GM12878 (cell line): Measurements from ENCODE around the gene APOBEC3C. TPM values are rescaled to one million over a fixed set of nuclear protein-coding genes. Genes with fewer than 3 reads are reported as not detected.

Experiments used
- ATAC-seq: fragments of 200-7000 bp; cut with Tn5 transposase; 3 replicates; pipeline ENCODE4 v1.9.1; 2020; ENCODE audit warnings: mild to moderate bottlenecking, moderate library complexity
- BruUV-seq: library from RNA; stranded (reverse); fragments of 400-500 nt; replicated peaks from 2 replicates; lab custom pipeline; 2021; lab: Mats Ljungman, UMichigan
- CTCF ChIA-PET: fragments of 300-600 bp; sonication (Branson Sonifier 250); formaldehyde crosslinking; extraction: SDS; loops from one replicate; lab custom pipeline; 2021; ENCODE audit warnings: inconsistent platforms; lab: Yijun Ruan, JAX
- POLR2A ChIA-PET: fragments of 350-600 bp; formaldehyde crosslinking; extraction: SDS; loops from one replicate; lab custom pipeline; 2021; ENCODE audit warnings: inconsistent platforms; lab: Charles Lee
- RAD21 ChIA-PET: fragments of 300-600 bp; sonication (Branson Sonifier 250); formaldehyde crosslinking; loops from one replicate; lab custom pipeline; 2023; ENCODE audit warnings: antibody characterized with exemption; ENCODE audit not compliant: unreplicated experiment; lab: Charles Lee
- SMC1A ChIA-PET: fragments of 300-600 bp; sonication (Branson Sonifier 250); formaldehyde crosslinking; loops from one replicate; lab custom pipeline; 2023; ENCODE audit not compliant: unreplicated experiment, uncharacterized antibody; lab: Charles Lee
- DNase-seq: peaks from one replicate; pipeline ENCODE4 v3.0.0-alpha.2; 2011; ENCODE audit warnings: low read depth, low spot score
- FAIRE-seq: peaks from 3 replicates; lab custom pipeline; 2011; peaks lifted over from hg19 to GRCh38; lab: Jason Lieb, UNC
- H2AFZ ChIP-seq: 2 replicates; pipeline ENCODE4 v1.6.0; 2011; ENCODE audit warnings: low read depth, low read length, control low read depth; ENCODE audit not compliant: control insufficient read depth
- H3K27ac ChIP-seq: 2 replicates; pipeline ENCODE4 v1.5.1; 2011; ENCODE audit warnings: control low read depth; ENCODE audit not compliant: control insufficient read depth, insufficient read depth
- H3K27me3 ChIP-seq, 2 experiments: replicated peaks in 1 of 2; 2 replicates each; pipeline versions ENCODE4 v1.6.0 to v1.6.1; 2011; ENCODE audit warnings: low read length in 1 of 2; ENCODE audit not compliant: control insufficient read depth in 2 of 2, insufficient read depth in 2 of 2
- H3K36me3 ChIP-seq, 2 experiments: 2 replicates each; pipeline ENCODE4 v1.5.1; 2011; ENCODE audit warnings: low read length in 1 of 2; ENCODE audit not compliant: control insufficient read depth in 2 of 2, insufficient read depth in 2 of 2
- H3K4me1 ChIP-seq: 2 replicates; pipeline ENCODE4 v1.6.1; 2011; ENCODE audit warnings: mild to moderate bottlenecking, low read length, moderate library complexity, mixed read lengths; ENCODE audit not compliant: control insufficient read depth, insufficient read depth
- H3K4me2 ChIP-seq: 2 replicates; pipeline ENCODE4 v1.6.0; 2011; ENCODE audit warnings: control low read depth; ENCODE audit not compliant: control insufficient read depth, insufficient read depth
- H3K4me3 ChIP-seq: fragments of 200-600 bp; sonication (generic); 2 replicates; pipeline ENCODE4 v1.5.1; 2016
- H3K79me2 ChIP-seq: 2 replicates; pipeline ENCODE4 v1.6.0; 2011; ENCODE audit warnings: low read length; ENCODE audit not compliant: control insufficient read depth, insufficient read depth
- H3K9ac ChIP-seq: 2 replicates; pipeline ENCODE4 v1.8.0; 2011; ENCODE audit warnings: low read length, control low read depth, mixed read lengths; ENCODE audit not compliant: control insufficient read depth, insufficient read depth
- H3K9me3 ChIP-seq: replicated peaks from 3 replicates; pipeline ENCODE4 v1.5.1; 2011; ENCODE audit warnings: mild to moderate bottlenecking, low read length; ENCODE audit not compliant: control insufficient read depth, insufficient read depth
- H4K20me1 ChIP-seq: 2 replicates; pipeline ENCODE4 v1.6.0; 2011; ENCODE audit not compliant: control insufficient read depth, insufficient read depth
- CTCF ChIP-seq, 3 experiments: IDR thresholded peaks in 2 of 3; conservative IDR thresholded peaks in 1 of 3; 2 replicates each; pipeline ENCODE4 v1.5.1; 2011; ENCODE audit warnings: low read depth in 3 of 3, low read length in 3 of 3, mild to moderate bottlenecking in 3 of 3, control low read depth in 2 of 3, moderate library complexity in 2 of 3, inconsistent platforms in 1 of 3, mixed read lengths in 1 of 3; ENCODE audit not compliant: control insufficient read depth in 2 of 3, insufficient read depth in 1 of 3; ENCODE audit errors: extremely low read depth in 1 of 3
- ETV6 ChIP-seq, 2 experiments: fragments of 450-650 bp in 1 of 2; IDR thresholded peaks in 1 of 2; conservative IDR thresholded peaks in 1 of 2; 2 replicates each; pipeline ENCODE4 v1.6.1; 2014; ENCODE audit warnings: antibody characterized with exemption in 1 of 2, borderline replicate concordance in 1 of 2, low read depth in 1 of 2, mild to moderate bottlenecking in 1 of 2, moderate library complexity in 1 of 2
- HDAC6 ChIP-seq: fragments of 200-600 bp; sonication (generic); IDR thresholded peaks from one replicate; pipeline ENCODE4 v1.8.0; 2017; ENCODE audit warnings: antibody characterized with exemption; ENCODE audit not compliant: unreplicated experiment
- MTA3 ChIP-seq: IDR thresholded peaks from 2 replicates; pipeline ENCODE4 v1.6.1; 2012; ENCODE audit warnings: low read length, inconsistent platforms, borderline replicate concordance
- POLR2A ChIP-seq: IDR thresholded peaks from 2 replicates; pipeline ENCODE4 v1.6.1; 2011; ENCODE audit warnings: low read depth, mild to moderate bottlenecking, low read length
- RB1 ChIP-seq: fragments of 450-650 bp; formaldehyde crosslinking; IDR thresholded peaks from 2 replicates; pipeline ENCODE4 v1.6.1; 2017; ENCODE audit warnings: mild to moderate bottlenecking, borderline replicate concordance
- STAT3 ChIP-seq: IDR thresholded peaks from 2 replicates; pipeline ENCODE4 v1.6.1; 2011; ENCODE audit warnings: low read depth, low read length, improper control_type of control experiment
- WGBS: methylation state at CpG from one replicate; pipeline ENCODE4 v1.1.6; 2016; ENCODE audit warnings: low lambda C conversion rate; ENCODE audit not compliant: insufficient replicate concordance, insufficient coverage; ENCODE audit errors: missing lambda C conversion rate; 5-methylcytosine and 5-hydroxymethylcytosine counted together
- in situ Hi-C: fragments of 300-500 bp; cut with MboI; formaldehyde crosslinking; loops from 9 replicates; pipeline ENCODE4 v1.14.3; 2018; ENCODE audit warnings: mixed read lengths
- intact Hi-C: fragments of 100-400 bp; cut with micrococcal nuclease; formaldehyde crosslinking; loops from one replicate; pipeline ENCODE4 v1.14.2; 2022; ENCODE audit not compliant: unreplicated experiment
- polyA plus RNA-seq, 11 experiments: library from polyadenylated mRNA; depleted of rRNA in 4 of 11; unstranded in 6 of 11; stranded (reverse) in 5 of 11; fragments of >200 nt; fragmentation: Nextera tagmentation in 4 of 11; fragmentation: Illumina TruSeq in 1 of 11; extraction: Ambion mirVana in 4 of 11; extraction: Trizol in 1 of 11; gene quantifications; 1 replicate in 1 of 11; 2 replicates in 10 of 11; pipeline versions ENCODE4 v1.2.1 to v1.2.3, GENCODE V29; 2011 to 2016; ENCODE audit warnings: inconsistent platforms in 2 of 11, missing spikeins in 2 of 11, low read depth in 1 of 11
- total RNA-seq, 4 experiments: library from RNA; depleted of rRNA in 3 of 4; stranded (reverse); fragments of >200 nt in 3 of 4; fragmentation: Illumina TruSeq in 1 of 4; extraction: Trizol in 1 of 4; gene quantifications; 2 replicates each; pipeline versions ENCODE4 v1.2.1 to v1.2.3, GENCODE V29; 2013 to 2021

Gene APOBEC3C
- total and polyA plus RNA-seq, 10 of the 15 experiments (the other 5 are each of a cell fraction or from before 2014, with no cell fraction given) = 22.9 to 290 (median 156) TPM

GRCh38 chr22:38964989-38965388 is 49.1 kb upstream of the APOBEC3C start:
- H3K4me1 ChIP-seq = peaks cover 9% of the 10 kb centered on the region
- BruUV-seq = no TSS peak
- H3K36me3 ChIP-seq = no peaks in the 10 kb centered on the region
- no peak overlapping the region for H3K9ac ChIP-seq
- WGBS = 18% methylated on average over 4 of the region's 4 CpGs
- RAD21 ChIA-PET = no interaction called here
- H3K4me2 ChIP-seq = no peak overlapping the region
- FAIRE-seq (no peak), DNase-seq (no peak), ATAC-seq (peak; percentile 14; the same call in 1 of the 3 replicates)
- H3K4me3 ChIP-seq = no peak overlapping the region
- POLR2A ChIA-PET = no interaction called here
- CTCF ChIA-PET = interaction anchor here (0.8 to 1.1 kb wide), 2 partner anchors 9 to 38 kb away, joined by 4 to 5 read pairs; no protein-coding TSS in a partner anchor
- no peaks in the 10 kb centered on the region for H4K20me1 ChIP-seq
- TF ChIP-seq HDAC6 = no peak
- no peak for TF ChIP-seq RB1
- no peak for TF ChIP-seq STAT3
- no peak for TF ChIP-seq MTA3
- no peak for TF ChIP-seq POLR2A
- TF ChIP-seq ETV6 (conservative IDR thresholded peaks at IDR 0.05 in 1 of 2, IDR thresholded peaks at IDR 0.05 in 1 of 2; ENCODE audit: borderline replicate concordance in 1 of 2, low read depth in 1 of 2) = no peak
- no peak for TF ChIP-seq CTCF (IDR thresholded peaks at IDR 0.05 in 2 of 3, conservative IDR thresholded peaks at IDR 0.05 in 1 of 3; ENCODE audit: control insufficient read depth in 2 of 3, extremely low read depth in 1 of 3, insufficient read depth in 1 of 3, low read depth in 3 of 3, low read length in 3 of 3)
- SMC1A ChIA-PET = no interaction called here
- in situ Hi-C loops (no loop called here), intact Hi-C loops (no loop called here)
- H2AFZ ChIP-seq = no peak overlapping the region
- no peaks in the 10 kb centered on the region for H3K27me3 ChIP-seq
- H3K9me3 ChIP-seq = no peaks in the 10 kb centered on the region
- no peaks in the 10 kb centered on the region for H3K79me2 ChIP-seq
- H3K27ac ChIP-seq = no peak overlapping the region
